Endothelial cell of umbilical vein (primary cell): ENCODE data around the gene RRP1B. TPM values are rescaled to one million over a fixed set of nuclear protein-coding genes. Genes with fewer than 3 reads are reported as not detected.

ENCODE experiments used
- BruUV-seq: library from RNA; stranded (reverse); fragments of 400-500 nt; replicated peaks from 2 replicates; lab custom pipeline; 2021; lab: Mats Ljungman, UMichigan
- CTCF ChIA-PET: fragments of 300-600, 350-600 bp; sonication (Branson Sonifier 250); formaldehyde crosslinking; loops from one replicate; lab custom pipeline; 2021; ENCODE audit warnings: antibody characterized with exemption, inconsistent platforms; lab: Charles Lee
- POLR2A ChIA-PET: fragments of 300-600, 350-600 bp; sonication (Branson Sonifier 250); formaldehyde crosslinking; loops from one replicate; lab custom pipeline; 2021; ENCODE audit warnings: antibody characterized with exemption, inconsistent platforms; lab: Charles Lee
- DNase-seq: peaks from one replicate; pipeline ENCODE4 v3.0.0-alpha.2; 2011; ENCODE audit warnings: low read depth, low spot score
- FAIRE-seq: peaks from 2 replicates; lab custom pipeline; 2011; peaks lifted over from hg19 to GRCh38; lab: Jason Lieb, UNC
- H2AFZ ChIP-seq: 2 replicates; pipeline ENCODE4 v1.6.0; 2012; ENCODE audit warnings: low read depth, low read length, control low read depth, inconsistent platforms
- H3K27ac ChIP-seq: 2 replicates; pipeline ENCODE4 v1.5.1; 2011; ENCODE audit warnings: low read depth, mild to moderate bottlenecking, control low read depth, low read length, moderate library complexity; ENCODE audit not compliant: insufficient read depth
- H3K27me3 ChIP-seq, 2 experiments: 2 replicates each; pipeline versions ENCODE4 v1.6.0 to v1.6.1; 2011; ENCODE audit warnings: low read length in 2 of 2, mixed read lengths in 1 of 2; ENCODE audit not compliant: control insufficient read depth in 2 of 2, insufficient read depth in 2 of 2
- H3K36me3 ChIP-seq, 2 experiments: 2 replicates in 1 of 2; 3 replicates in 1 of 2; pipeline ENCODE4 v1.5.1; 2011; ENCODE audit warnings: low read length in 2 of 2, mild to moderate bottlenecking in 1 of 2, moderate library complexity in 1 of 2; ENCODE audit not compliant: control insufficient read depth in 2 of 2, insufficient read depth in 2 of 2; ENCODE audit errors: extremely low read depth in 1 of 2
- H3K4me1 ChIP-seq: 3 replicates; pipeline ENCODE4 v1.5.1; 2011; ENCODE audit warnings: mild to moderate bottlenecking, low read length; ENCODE audit not compliant: control insufficient read depth, insufficient read depth; ENCODE audit errors: extremely low read depth
- H3K4me2 ChIP-seq: 2 replicates; pipeline ENCODE4 v1.6.1; 2011; ENCODE audit warnings: low read length, control low read depth, mixed read lengths; ENCODE audit not compliant: insufficient read depth
- H3K4me3 ChIP-seq, 3 experiments: fragments of 200-600 bp in 1 of 3; sonication (generic), shearing (Covaris generic) in 1 of 3; replicated peaks in 1 of 3; 2 replicates each; pipeline ENCODE4 v1.5.1; 2011 to 2016; ENCODE audit warnings: control low read depth in 3 of 3, low read length in 3 of 3, mild to moderate bottlenecking in 2 of 3, inconsistent platforms in 1 of 3, low read depth in 1 of 3, moderate library complexity in 1 of 3; ENCODE audit not compliant: insufficient read depth in 1 of 3
- H3K79me2 ChIP-seq: 2 replicates; pipeline ENCODE4 v1.6.0; 2012; ENCODE audit warnings: low read length, inconsistent platforms; ENCODE audit not compliant: control insufficient read depth, insufficient read depth
- H3K9ac ChIP-seq: replicated peaks from 2 replicates; pipeline ENCODE3; 2011; ENCODE audit warnings: low read length, control low read depth; ENCODE audit not compliant: insufficient read depth; ENCODE audit errors: extremely low read depth
- H3K9me1 ChIP-seq: replicated peaks from 3 replicates; pipeline ENCODE4 v1.6.0; 2011; ENCODE audit warnings: mild to moderate bottlenecking, low read length; ENCODE audit not compliant: control insufficient read depth, insufficient read depth; ENCODE audit errors: extremely low read depth
- H3K9me3 ChIP-seq: replicated peaks from 2 replicates; pipeline ENCODE4 v1.5.1; 2012; ENCODE audit warnings: low read length, inconsistent platforms; ENCODE audit not compliant: control insufficient read depth, insufficient read depth
- H4K20me1 ChIP-seq: replicated peaks from 2 replicates; pipeline ENCODE3; 2011; ENCODE audit warnings: mild to moderate bottlenecking, low read length; ENCODE audit not compliant: control insufficient read depth, insufficient read depth; ENCODE audit errors: extremely low read depth
- EZH2 ChIP-seq: IDR thresholded peaks from 2 replicates; pipeline ENCODE4 v1.6.1; 2012; ENCODE audit warnings: borderline replicate concordance, low read depth, mild to moderate bottlenecking, moderate library complexity, low read length, inconsistent platforms; ENCODE audit not compliant: severe bottlenecking
- FOS ChIP-seq: IDR thresholded peaks from 2 replicates; pipeline ENCODE4 v1.6.1; 2011; ENCODE audit warnings: mild to moderate bottlenecking, low read length, moderate library complexity, borderline replicate concordance; ENCODE audit not compliant: insufficient read depth
- GATA2 ChIP-seq: IDR thresholded peaks from 2 replicates; pipeline ENCODE4 v1.7.0; 2011; ENCODE audit warnings: low read depth, mild to moderate bottlenecking, moderate library complexity, mixed read lengths, low read length; ENCODE audit not compliant: insufficient read length, insufficient read depth
- JUN ChIP-seq: IDR thresholded peaks from 2 replicates; pipeline ENCODE4 v1.6.1; 2011; ENCODE audit warnings: borderline replicate concordance, low read depth; ENCODE audit not compliant: insufficient read length, insufficient read depth
- MYC ChIP-seq: IDR thresholded peaks from one replicate; pipeline ENCODE4 v1.6.1; 2011; ENCODE audit warnings: mild to moderate bottlenecking, low read depth, low read length
- POLR2A ChIP-seq: IDR thresholded peaks from 2 replicates; pipeline ENCODE4 v1.6.1; 2012; ENCODE audit warnings: low read depth, mild to moderate bottlenecking, control low read depth, low read length
- POLR2AphosphoS5 ChIP-seq: IDR thresholded peaks from 2 replicates; pipeline ENCODE4 v1.6.1; 2012; ENCODE audit warnings: low read depth, mild to moderate bottlenecking, control low read depth, low read length, moderate library complexity; ENCODE audit not compliant: insufficient read depth
- dilution Hi-C: fragments of 300-500 bp; cut with MboI; formaldehyde crosslinking; loops from one replicate; pipeline ENCODE4 v1.15.0; 2019; ENCODE audit warnings: low sequenced_read_pairs; ENCODE audit not compliant: extremely low pct_ligation_motif_present
- intact Hi-C: fragments of 100-400 bp; cut with micrococcal nuclease; formaldehyde crosslinking; loops from one replicate; pipeline ENCODE4 v1.10.0; 2022
- polyA plus RNA-seq, 4 experiments: library from polyadenylated mRNA; depleted of rRNA in 3 of 4; stranded (reverse) in 3 of 4; unstranded in 1 of 4; fragments of >200 nt; gene quantifications; 2 replicates each; pipeline versions ENCODE4 v1.2.1 to v1.2.3, GENCODE V29; 2011 to 2012; ENCODE audit warnings: missing spikeins in 1 of 4
- total RNA-seq: library from RNA; stranded (reverse); gene quantifications from 2 replicates; pipeline ENCODE4 v1.2.3, GENCODE V29; 2021
- TF ChIP-seq, protein P1 (sequence below): IDR thresholded peaks from 2 replicates; pipeline ENCODE4 v1.6.1; 2011; ENCODE audit not compliant: insufficient read depth, insufficient read length
- TF ChIP-seq, protein P2 (sequence below), 2 donors: IDR thresholded peaks; 1 replicate in 1 of 2; 2 replicates in 1 of 2; pipeline ENCODE4 v1.5.1; 2011; ENCODE audit warnings: low read length in 2 of 2, mild to moderate bottlenecking in 2 of 2, moderate library complexity in 2 of 2, control low read depth in 1 of 2, inconsistent platforms in 1 of 2, low read depth in 1 of 2; ENCODE audit not compliant: insufficient read depth in 1 of 2; ENCODE audit errors: extremely low read depth in 1 of 2

RRP1B gene
- total and polyA plus RNA-seq, 2 donors (not counting 3 experiments of a cell fraction or from before 2014, with no cell fraction given) = 13.0 to 39.9 TPM

DNA sequence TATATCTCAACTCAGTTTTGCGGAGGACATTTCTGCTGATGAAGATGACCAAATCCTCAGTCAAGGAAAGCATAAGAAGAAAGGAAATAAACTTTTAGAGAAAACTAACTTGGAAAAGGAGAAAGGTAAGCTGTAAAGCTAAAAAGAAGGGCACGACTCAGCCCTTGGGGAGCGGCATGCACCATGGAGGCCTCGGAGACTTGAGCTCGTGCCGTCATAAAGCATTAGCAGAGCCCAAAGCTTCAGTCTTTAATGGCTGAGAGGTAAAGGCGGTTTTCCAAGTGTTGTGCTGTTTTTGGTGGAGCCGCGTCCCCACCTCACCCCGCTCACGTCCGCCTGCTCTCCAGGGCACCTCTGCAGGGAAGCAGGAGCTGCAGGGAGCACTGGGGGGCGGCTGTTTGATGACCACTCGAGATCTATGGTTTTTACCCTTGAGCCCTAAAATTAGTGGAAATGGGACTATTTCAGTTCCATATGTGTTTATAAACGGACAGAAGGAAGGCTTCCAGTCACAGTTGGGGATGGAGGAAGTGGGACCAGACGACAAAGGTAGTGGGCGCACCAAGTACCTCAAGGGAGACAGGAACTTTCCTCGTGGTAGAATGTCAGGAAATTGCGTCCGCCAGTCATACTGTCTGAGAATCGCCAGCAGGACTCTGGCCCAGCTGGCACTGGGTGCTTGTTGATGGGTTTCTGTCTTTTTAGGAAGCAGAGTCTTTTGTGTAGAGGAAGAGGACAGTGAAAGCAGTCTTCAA, 27.6 kb downstream of the RRP1B start:
- H3K9ac ChIP-seq = no peak overlapping the region
- H3K4me3 ChIP-seq = no peak overlapping the region
- H3K4me2 ChIP-seq = no peak overlapping the region
- dilution Hi-C loops (no loop called here), intact Hi-C loops (no loop called here)
- peaks cover 4% of the 10 kb centered on the region for H3K4me1 ChIP-seq
- H4K20me1 ChIP-seq = no peaks in the 10 kb centered on the region
- no TSS peak for BruUV-seq
- no peak overlapping the region for H3K27ac ChIP-seq
- TF ChIP-seq MYC (no peak), POLR2AphosphoS5 (no peak)
- no peaks in the 10 kb centered on the region for H3K9me1 ChIP-seq
- ChIA-PET POLR2A (no interaction called here), CTCF (no interaction called here)
- FAIRE-seq = no peak
- H2AFZ ChIP-seq = no peak overlapping the region
- H3K79me2 ChIP-seq = no peaks in the 10 kb centered on the region
- no peaks in the 10 kb centered on the region for H3K9me3 ChIP-seq
- H3K36me3 ChIP-seq = peaks cover 28 to 52% of the 10 kb centered on the region in 2 experiments
- DNase-seq = no peak
- no peaks in the 10 kb centered on the region for H3K27me3 ChIP-seq

DNA sequence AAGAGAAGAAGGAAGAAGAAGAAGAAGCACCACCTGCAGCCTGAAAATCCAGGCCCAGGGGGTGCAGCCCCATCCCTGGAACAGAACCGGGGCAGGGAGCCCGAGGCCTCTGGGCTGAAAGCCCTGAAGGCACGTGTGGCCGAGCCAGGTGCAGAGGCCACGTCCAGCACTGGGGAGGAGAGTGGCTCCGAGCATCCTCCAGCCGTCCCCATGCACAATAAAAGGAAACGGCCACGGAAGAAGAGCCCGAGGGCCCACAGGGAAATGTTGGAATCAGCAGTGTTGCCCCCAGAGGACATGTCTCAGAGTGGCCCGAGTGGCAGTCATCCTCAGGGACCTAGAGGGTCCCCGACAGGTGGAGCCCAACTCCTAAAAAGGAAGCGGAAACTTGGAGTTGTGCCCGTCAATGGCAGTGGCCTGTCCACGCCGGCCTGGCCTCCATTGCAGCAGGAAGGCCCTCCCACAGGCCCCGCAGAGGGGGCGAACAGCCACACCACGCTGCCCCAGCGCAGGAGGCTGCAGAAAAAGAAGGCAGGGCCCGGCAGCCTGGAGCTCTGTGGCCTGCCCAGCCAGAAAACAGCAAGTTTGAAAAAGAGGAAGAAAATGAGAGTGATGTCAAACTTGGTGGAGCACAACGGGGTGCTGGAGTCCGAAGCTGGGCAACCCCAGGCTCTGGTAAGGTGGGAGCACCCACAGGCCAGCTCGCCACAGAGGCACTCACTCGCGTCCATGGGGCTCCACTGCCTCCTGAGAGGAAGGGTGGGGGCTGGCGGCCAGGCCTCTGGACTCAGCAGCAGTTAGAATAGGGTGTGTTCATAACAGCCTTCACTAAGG, 28.4 kb downstream of the RRP1B start:
- BruUV-seq = TSS peak; percentile 46
- Histone ChIP-seq H4K20me1 (no peaks in the 10 kb centered on the region), H3K9me3 (no peaks in the 10 kb centered on the region), H3K79me2 (no peaks in the 10 kb centered on the region), H3K4me3 (no peak overlapping the region), H2AFZ (no peak overlapping the region), H3K4me2 (no peak overlapping the region), H3K9ac (no peak overlapping the region), H3K9me1 (no peaks in the 10 kb centered on the region), H3K36me3 (peaks cover 31 to 54% of the 10 kb centered on the region in 2 experiments), H3K4me1 (peaks cover 4% of the 10 kb centered on the region), H3K27ac (no peak overlapping the region), H3K27me3 (no peaks in the 10 kb centered on the region)
- FAIRE-seq (no peak), DNase-seq (no peak)
- ChIA-PET CTCF (no interaction called here), POLR2A (no interaction called here)
- dilution Hi-C loops = no loop called here
- TF ChIP-seq FOS (no peak), POLR2AphosphoS5 (no peak), EZH2 (no peak), MYC (no peak), POLR2A (no peak), GATA2 (no peak), JUN (no peak)
- TF ChIP-seq, protein P1, sequence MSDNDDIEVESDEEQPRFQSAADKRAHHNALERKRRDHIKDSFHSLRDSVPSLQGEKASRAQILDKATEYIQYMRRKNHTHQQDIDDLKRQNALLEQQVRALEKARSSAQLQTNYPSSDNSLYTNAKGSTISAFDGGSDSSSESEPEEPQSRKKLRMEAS = no peak
- TF ChIP-seq, protein P2, sequence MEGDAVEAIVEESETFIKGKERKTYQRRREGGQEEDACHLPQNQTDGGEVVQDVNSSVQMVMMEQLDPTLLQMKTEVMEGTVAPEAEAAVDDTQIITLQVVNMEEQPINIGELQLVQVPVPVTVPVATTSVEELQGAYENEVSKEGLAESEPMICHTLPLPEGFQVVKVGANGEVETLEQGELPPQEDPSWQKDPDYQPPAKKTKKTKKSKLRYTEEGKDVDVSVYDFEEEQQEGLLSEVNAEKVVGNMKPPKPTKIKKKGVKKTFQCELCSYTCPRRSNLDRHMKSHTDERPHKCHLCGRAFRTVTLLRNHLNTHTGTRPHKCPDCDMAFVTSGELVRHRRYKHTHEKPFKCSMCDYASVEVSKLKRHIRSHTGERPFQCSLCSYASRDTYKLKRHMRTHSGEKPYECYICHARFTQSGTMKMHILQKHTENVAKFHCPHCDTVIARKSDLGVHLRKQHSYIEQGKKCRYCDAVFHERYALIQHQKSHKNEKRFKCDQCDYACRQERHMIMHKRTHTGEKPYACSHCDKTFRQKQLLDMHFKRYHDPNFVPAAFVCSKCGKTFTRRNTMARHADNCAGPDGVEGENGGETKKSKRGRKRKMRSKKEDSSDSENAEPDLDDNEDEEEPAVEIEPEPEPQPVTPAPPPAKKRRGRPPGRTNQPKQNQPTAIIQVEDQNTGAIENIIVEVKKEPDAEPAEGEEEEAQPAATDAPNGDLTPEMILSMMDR (IDR thresholded peaks at IDR 0.05; ENCODE audit: extremely low read depth in 1 of 2, insufficient read depth in 1 of 2, low read depth in 1 of 2, low read length in 2 of 2) = no peak
- intact Hi-C loops = no loop called here
